WI38 (cell line): Measurements from ENCODE around the gene SRGAP3.

Experiments used
- H3K4me3 ChIP-seq: 2 replicates; pipeline ENCODE4 v1.5.1; 2011; ENCODE audit warnings: low read depth, mild to moderate bottlenecking, control low read depth, low read length
- CTCF ChIP-seq: IDR thresholded peaks from 2 replicates; pipeline ENCODE4 v1.5.1; 2012; ENCODE audit warnings: low read depth, mild to moderate bottlenecking, control low read depth, low read length

SRGAP3 gene

GRCh38 chr3:8964436-8965370 is 284.7 kb downstream of the SRGAP3 start:
- TF ChIP-seq CTCF, result no peak
- no peak overlapping the region for H3K4me3 ChIP-seq

GRCh38 chr3:8963137-8963853 is 286.2 kb downstream of the SRGAP3 start, which contains the start of gene RAD18:
TSS of gene RAD18 (minus strand) at chr3:8963472. CDS start at chr3:8963385, 87 bp downstream.
- peak within 1 kb of the TSS; percentile 86 for H3K4me3 ChIP-seq
- TF ChIP-seq CTCF, result no peak

GRCh38 chr3:8962226-8962861 is 287.1 kb downstream of the SRGAP3 start:
- TF ChIP-seq CTCF, result no peak
- H3K4me3 ChIP-seq, result peak overlapping the region; percentile 86

GRCh38 chr3:8959668-8960067 is 289.8 kb downstream of the SRGAP3 start:
- TF ChIP-seq CTCF, result no peak
- H3K4me3 ChIP-seq, result no peak overlapping the region

- no peak overlapping the region for H3K4me3 ChIP-seq
- TF ChIP-seq CTCF, result no peak
These were observed 294.3 kb downstream of the SRGAP3 start for GRCh38 chr3:8954938-8955763.

- TF ChIP-seq CTCF, result no peak
- H3K4me3 ChIP-seq, result no peak overlapping the region
These were observed 296.1 kb downstream of the SRGAP3 start for GRCh38 chr3:8953313-8953712.
